ENCODE data around the gene SZT2. TPM values are rescaled to one million over a fixed set of nuclear protein-coding genes. Genes with fewer than 3 reads are reported as not detected.

Gene SZT2
- total and polyA plus RNA-seq, 10 of the 15 experiments (the other 5 are each of a cell fraction or from before 2014, with no cell fraction given): 1.4 to 38.3 (median 12.7) TPM

DNA sequence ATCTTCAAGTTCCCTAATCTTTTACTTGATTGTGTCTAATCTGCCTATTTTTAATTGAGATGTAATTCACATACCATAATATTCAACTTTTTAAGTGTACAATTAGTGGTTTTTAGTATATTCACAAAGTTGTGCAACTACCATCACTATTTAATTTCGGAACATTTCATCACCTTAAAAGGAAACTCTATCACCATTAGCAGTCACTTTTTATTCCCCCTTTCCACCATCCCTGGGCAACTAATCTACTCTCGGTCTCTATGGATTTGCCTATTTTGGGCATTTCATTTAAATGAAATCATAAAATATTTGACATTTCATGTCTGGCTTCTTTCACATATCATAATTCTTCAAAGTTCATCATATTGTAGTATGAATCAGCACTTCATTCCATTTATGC is 94.7 kb downstream of the SZT2 start:
- Histone ChIP-seq H3K4me3 (no peak overlapping the region), H3K4me1 (ENCODE audit: control insufficient read depth, insufficient read depth, low read length) (no peaks in the 10 kb centered on the region), H3K36me3 (ENCODE audit: control insufficient read depth in 2 of 2, insufficient read depth in 2 of 2, low read length in 1 of 2) (no peaks in the 10 kb centered on the region), H2AFZ (ENCODE audit: control insufficient read depth, low read depth, low read length) (no peak overlapping the region), H3K27ac (ENCODE audit: control insufficient read depth, insufficient read depth) (no peak overlapping the region), H3K79me2 (ENCODE audit: control insufficient read depth, insufficient read depth, low read length) (no peaks in the 10 kb centered on the region), H3K9ac (ENCODE audit: control insufficient read depth, insufficient read depth, low read length) (no peak overlapping the region), H3K27me3 (replicated peaks in 1 of 2; ENCODE audit: control insufficient read depth in 2 of 2, insufficient read depth in 2 of 2, low read length in 1 of 2) (no peaks in the 10 kb centered on the region), H3K9me3 (replicated peaks; ENCODE audit: control insufficient read depth, insufficient read depth, low read length) (no peaks in the 10 kb centered on the region; the same call in 2 of the 3 replicates), H4K20me1 (ENCODE audit: control insufficient read depth, insufficient read depth) (no peaks in the 10 kb centered on the region), H3K4me2 (ENCODE audit: control insufficient read depth, insufficient read depth) (no peak overlapping the region)
- intact Hi-C loops (cut with micrococcal nuclease; ENCODE audit: unreplicated experiment) (no loop called here), in situ Hi-C loops (cut with MboI) (no loop called here)
- no peak for TF ChIP-seq ATF7 (IDR thresholded peaks at IDR 0.05; ENCODE audit: low read depth)
- no peak for TF ChIP-seq NR2C2 (IDR thresholded peaks at IDR 0.05; ENCODE audit: borderline replicate concordance, control insufficient read depth, insufficient read length, low read depth)
- TF ChIP-seq MTA3 (IDR thresholded peaks at IDR 0.05; ENCODE audit: borderline replicate concordance, low read length): no peak
- no peak for TF ChIP-seq BCL11A (IDR thresholded peaks at IDR 0.05; ENCODE audit: low read depth, low read length)
- TF ChIP-seq, protein P1, sequence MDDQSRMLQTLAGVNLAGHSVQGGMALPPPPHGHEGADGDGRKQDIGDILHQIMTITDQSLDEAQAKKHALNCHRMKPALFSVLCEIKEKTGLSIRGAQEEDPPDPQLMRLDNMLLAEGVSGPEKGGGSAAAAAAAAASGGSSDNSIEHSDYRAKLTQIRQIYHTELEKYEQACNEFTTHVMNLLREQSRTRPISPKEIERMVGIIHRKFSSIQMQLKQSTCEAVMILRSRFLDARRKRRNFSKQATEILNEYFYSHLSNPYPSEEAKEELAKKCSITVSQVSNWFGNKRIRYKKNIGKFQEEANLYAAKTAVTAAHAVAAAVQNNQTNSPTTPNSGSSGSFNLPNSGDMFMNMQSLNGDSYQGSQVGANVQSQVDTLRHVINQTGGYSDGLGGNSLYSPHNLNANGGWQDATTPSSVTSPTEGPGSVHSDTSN (IDR thresholded peaks at IDR 0.05; ENCODE audit: insufficient replicate concordance, low read depth, low read length): no peak
- TF ChIP-seq, protein P2, sequence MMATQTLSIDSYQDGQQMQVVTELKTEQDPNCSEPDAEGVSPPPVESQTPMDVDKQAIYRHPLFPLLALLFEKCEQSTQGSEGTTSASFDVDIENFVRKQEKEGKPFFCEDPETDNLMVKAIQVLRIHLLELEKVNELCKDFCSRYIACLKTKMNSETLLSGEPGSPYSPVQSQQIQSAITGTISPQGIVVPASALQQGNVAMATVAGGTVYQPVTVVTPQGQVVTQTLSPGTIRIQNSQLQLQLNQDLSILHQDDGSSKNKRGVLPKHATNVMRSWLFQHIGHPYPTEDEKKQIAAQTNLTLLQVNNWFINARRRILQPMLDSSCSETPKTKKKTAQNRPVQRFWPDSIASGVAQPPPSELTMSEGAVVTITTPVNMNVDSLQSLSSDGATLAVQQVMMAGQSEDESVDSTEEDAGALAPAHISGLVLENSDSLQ (IDR thresholded peaks at IDR 0.05): no peak
- TF ChIP-seq, protein P3, sequence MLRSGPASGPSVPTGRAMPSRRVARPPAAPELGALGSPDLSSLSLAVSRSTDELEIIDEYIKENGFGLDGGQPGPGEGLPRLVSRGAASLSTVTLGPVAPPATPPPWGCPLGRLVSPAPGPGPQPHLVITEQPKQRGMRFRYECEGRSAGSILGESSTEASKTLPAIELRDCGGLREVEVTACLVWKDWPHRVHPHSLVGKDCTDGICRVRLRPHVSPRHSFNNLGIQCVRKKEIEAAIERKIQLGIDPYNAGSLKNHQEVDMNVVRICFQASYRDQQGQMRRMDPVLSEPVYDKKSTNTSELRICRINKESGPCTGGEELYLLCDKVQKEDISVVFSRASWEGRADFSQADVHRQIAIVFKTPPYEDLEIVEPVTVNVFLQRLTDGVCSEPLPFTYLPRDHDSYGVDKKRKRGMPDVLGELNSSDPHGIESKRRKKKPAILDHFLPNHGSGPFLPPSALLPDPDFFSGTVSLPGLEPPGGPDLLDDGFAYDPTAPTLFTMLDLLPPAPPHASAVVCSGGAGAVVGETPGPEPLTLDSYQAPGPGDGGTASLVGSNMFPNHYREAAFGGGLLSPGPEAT (IDR thresholded peaks at IDR 0.05; ENCODE audit: low read depth): no peak
- TF ChIP-seq ASH2L (IDR thresholded peaks at IDR 0.05; ENCODE audit: borderline replicate concordance, low read depth): no peak
- TF ChIP-seq IKZF2 (IDR thresholded peaks at IDR 0.05): no peak
- no peak for TF ChIP-seq KDM1A (IDR thresholded peaks at IDR 0.05; ENCODE audit: borderline replicate concordance)
- TF ChIP-seq, protein P4, sequence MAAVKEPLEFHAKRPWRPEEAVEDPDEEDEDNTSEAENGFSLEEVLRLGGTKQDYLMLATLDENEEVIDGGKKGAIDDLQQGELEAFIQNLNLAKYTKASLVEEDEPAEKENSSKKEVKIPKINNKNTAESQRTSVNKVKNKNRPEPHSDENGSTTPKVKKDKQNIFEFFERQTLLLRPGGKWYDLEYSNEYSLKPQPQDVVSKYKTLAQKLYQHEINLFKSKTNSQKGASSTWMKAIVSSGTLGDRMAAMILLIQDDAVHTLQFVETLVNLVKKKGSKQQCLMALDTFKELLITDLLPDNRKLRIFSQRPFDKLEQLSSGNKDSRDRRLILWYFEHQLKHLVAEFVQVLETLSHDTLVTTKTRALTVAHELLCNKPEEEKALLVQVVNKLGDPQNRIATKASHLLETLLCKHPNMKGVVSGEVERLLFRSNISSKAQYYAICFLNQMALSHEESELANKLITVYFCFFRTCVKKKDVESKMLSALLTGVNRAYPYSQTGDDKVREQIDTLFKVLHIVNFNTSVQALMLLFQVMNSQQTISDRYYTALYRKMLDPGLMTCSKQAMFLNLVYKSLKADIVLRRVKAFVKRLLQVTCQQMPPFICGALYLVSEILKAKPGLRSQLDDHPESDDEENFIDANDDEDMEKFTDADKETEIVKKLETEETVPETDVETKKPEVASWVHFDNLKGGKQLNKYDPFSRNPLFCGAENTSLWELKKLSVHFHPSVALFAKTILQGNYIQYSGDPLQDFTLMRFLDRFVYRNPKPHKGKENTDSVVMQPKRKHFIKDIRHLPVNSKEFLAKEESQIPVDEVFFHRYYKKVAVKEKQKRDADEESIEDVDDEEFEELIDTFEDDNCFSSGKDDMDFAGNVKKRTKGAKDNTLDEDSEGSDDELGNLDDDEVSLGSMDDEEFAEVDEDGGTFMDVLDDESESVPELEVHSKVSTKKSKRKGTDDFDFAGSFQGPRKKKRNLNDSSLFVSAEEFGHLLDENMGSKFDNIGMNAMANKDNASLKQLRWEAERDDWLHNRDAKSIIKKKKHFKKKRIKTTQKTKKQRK (IDR thresholded peaks at IDR 0.05; ENCODE audit: low read depth, low read length): no peak
- TF ChIP-seq CEBPB (IDR thresholded peaks at IDR 0.05; ENCODE audit: borderline replicate concordance in 1 of 2, low read depth in 2 of 2, low read length in 2 of 2): no peak
- TF ChIP-seq STAT3 (IDR thresholded peaks at IDR 0.05; ENCODE audit: low read depth, low read length): no peak
- no TSS peak for BruUV-seq (replicated peaks)
- 82% methylated on average over 2 of the region's 2 CpGs for WGBS (ENCODE audit: insufficient coverage, insufficient replicate concordance, low lambda C conversion rate, missing lambda C conversion rate)
- CTCF ChIA-PET: no interaction called here
- POLR2A ChIA-PET: no interaction called here
- ATAC-seq (no peak), FAIRE-seq (no peak), DNase-seq (ENCODE audit: low read depth, low spot score) (no peak)
- RAD21 ChIA-PET (ENCODE audit: unreplicated experiment): no interaction called here
- SMC1A ChIA-PET (ENCODE audit: uncharacterized antibody, unreplicated experiment): interaction anchor here (0.6 kb wide), 1 partner anchor 338 kb away, joined by 3 read pairs; no protein-coding TSS in a partner anchor

Data from GM12878 (cell line).